ENCODE data around the gene ABCA4. TPM values are rescaled to one million over a fixed set of nuclear protein-coding genes. Genes with fewer than 3 reads are reported as not detected.

Gene ABCA4
- total RNA-seq, result 0.17 TPM in 1 of 2 replicates, not detected in the other

GRCh38 chr1:94120991-94121390 lies at the start of gene ABCA4:
Gene ABCA4 (minus strand): TSS chr1:94121148. CDS start chr1:94121045, 103 bp downstream.

Other genes with a start within 250 kb of the ABCA4 start
- 21.5 and 34.0 TPM in 2 replicates for gene DNTTIP2, start 241.9 kb downstream of the ABCA4 start, total RNA-seq
- 22.7 and 26.0 TPM in 2 replicates for gene GCLM, start 211.7 kb downstream of the ABCA4 start, total RNA-seq
- 36.7 and 84.1 TPM in 2 replicates for gene ARHGAP29, start 116.4 kb upstream of the ABCA4 start, total RNA-seq

All from smooth muscle cell of trachea (primary cell).